HG03280 (cell line): Measurements from ENCODE around the gene ZNF536.

Experiments
- ATAC-seq: cut with Tn5 transposase; IDR thresholded peaks from one replicate; pipeline ENCODE4 v1.9.1; 2021; ENCODE audit warnings: mild to moderate bottlenecking, moderate library complexity; ENCODE audit not compliant: unreplicated experiment

ZNF536 gene

DNA sequence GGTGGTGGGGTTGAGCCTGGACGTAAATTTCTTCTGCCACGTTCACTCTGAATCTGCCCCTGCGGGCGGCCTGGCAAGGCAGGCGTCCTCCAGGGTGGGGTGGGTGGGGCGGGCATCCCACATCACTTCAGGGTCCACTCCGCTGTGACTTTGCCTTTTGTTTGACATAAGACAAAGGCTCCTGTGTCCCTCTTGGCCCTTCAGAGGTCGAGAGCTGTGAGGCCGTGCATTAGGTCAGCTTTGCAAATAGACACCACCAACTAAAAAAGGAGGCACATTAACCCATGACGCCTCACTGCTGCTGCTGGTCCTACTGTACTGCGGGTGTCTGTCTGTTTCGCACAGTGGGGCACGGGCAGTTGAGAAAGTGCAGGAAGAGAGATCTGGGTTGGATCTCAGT, 10.5 kb upstream of the ZNF536 start:
- no peak for ATAC-seq

DNA sequence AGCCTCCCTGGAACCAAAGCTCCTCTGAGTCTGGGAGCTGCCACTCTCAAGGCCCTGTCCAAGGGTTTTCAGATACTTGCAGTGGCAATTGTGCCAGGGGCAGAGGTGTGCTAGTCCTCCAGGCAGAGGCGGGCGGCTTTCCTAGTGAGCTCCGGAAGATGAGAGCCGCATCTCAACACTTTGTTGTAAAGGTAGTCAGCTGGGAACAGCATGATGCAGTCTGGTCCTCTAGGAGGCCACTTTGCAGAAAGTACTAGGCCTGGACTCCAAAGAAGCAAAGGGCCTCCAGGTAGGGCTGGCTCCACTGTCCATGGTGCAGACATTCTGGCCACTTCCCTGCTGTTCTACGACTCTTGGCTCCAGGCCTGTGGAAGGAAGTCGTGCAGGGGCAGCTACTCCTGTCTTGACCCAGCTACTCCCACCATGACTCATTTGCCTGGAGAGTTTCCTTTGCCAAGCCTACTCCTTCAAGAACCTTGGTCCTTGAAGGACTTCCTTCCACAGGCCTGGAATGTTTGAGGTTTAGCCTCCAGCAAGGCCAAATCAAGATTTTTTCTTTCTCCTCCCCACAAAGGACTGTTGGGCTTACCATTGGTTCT, 9.9 kb upstream of the ZNF536 start:
- no peak for ATAC-seq

DNA sequence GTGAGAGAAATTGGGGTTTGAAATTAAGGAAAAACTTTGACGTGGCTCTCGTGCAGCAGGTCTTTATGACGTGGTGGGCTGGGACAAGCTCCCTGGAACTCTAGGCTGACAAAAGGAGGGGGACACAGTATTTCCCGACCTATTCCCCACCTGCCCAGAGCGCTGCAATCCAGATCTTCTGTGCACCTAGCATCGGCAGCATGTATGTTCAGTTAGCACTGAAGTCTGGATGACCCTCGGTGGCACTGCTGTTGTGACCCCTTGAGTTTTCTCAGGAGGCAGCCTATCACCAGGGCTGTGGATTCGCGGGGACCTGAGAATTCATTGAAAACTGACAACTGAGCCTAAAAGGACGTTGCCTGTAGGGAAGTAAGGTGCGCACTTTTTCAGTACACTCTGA, 9.1 kb upstream of the ZNF536 start:
- no peak for ATAC-seq

DNA sequence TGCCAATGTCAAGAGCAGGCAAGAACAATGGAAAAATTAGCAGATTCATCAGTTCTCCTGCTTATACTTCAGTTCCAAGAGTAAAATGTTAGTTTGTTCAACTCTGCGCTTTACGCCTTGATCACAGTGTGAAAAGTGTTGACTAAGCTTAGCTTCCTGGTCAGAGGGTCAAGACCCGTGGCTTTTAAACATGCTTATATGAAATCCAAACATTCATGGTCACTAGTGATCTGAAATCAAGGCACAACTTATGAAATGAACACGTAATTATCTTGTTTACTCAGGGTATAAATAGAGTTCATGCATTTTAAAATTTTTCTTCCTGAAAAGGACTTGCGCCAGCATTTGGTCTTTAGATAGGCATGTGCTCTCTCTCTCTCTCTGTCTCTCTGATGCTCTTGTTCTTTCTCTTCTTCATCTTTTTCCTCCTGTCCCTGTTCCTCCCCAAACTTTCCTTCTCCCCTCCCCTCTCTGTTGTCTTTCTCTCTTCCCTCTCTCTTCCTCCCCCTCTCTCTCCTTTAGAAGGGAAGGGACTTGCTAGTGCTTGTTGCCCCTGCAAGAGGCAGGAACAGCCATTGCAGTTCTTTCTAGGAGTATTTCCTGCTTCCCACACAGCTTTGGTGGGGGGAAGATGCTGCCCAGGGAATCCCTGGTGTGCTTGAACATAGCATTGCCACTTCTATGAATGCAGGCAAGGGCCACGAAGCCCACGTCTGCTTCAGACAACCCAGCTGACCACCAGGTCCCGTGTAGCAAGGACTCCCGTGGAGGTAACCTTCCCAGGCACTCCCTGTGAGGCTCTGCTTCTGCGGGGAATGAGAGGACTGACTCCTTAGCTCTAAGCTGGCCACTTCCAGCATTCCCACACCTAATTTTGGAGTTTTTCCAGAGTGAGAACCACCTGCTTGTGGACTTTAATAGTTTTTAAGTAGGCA, 7.1 kb upstream of the ZNF536 start:
- ATAC-seq: no peak

DNA sequence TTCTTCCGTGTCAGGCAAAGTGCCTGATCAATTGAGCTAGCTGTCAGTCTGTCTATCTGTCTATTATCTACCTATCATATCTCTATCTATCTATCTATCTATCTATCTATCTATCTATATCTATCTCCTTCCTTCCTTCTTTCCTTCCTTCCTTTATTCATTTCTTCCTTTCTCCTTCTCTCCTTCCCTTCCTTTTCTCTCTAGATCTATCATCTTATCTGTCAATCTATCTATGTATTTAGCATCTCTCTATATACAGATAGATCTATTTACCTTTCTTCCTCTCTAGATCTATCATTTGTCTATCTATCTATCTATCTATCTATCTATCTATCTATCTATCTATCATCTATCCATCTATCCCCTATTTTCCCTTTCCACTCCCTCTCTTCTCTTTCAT, 5.9 kb upstream of the ZNF536 start:
- no peak for ATAC-seq

- no peak for ATAC-seq
Measured at GRCh38 chr19:30367006-30367405, 5.2 kb upstream of the ZNF536 start.

GRCh38 chr19:30367421-30367820, 4.8 kb upstream of the ZNF536 start:
- ATAC-seq: no peak

- no peak for ATAC-seq
Measured at GRCh38 chr19:30369833-30370232, 2.4 kb upstream of the ZNF536 start.

- ATAC-seq: no peak
Measured at GRCh38 chr19:30371161-30371836, 885 bp upstream of the ZNF536 start.

DNA sequence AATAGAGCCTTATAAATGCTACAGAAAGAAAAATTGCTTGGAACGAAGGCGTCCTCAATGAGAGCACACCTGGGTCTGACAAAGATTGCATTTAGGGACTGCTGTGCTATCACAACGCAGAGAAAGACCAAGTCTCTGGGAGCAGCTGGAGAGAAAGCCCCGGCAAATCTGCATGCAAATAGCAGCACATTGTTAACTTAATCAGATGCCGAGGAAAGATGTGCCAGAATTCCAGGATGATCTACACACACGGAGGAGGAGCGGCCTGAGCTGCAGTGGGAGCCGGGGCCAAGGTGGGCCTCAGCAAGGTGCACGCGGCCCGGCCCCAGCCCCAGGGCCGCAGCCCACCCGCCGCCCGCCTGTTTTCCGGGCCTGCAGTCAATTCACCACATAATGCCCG, 1.4 kb downstream of the ZNF536 start:
- no peak for ATAC-seq

GRCh38 chr19:30374539-30374864, 2.3 kb downstream of the ZNF536 start:
- ATAC-seq: no peak

DNA sequence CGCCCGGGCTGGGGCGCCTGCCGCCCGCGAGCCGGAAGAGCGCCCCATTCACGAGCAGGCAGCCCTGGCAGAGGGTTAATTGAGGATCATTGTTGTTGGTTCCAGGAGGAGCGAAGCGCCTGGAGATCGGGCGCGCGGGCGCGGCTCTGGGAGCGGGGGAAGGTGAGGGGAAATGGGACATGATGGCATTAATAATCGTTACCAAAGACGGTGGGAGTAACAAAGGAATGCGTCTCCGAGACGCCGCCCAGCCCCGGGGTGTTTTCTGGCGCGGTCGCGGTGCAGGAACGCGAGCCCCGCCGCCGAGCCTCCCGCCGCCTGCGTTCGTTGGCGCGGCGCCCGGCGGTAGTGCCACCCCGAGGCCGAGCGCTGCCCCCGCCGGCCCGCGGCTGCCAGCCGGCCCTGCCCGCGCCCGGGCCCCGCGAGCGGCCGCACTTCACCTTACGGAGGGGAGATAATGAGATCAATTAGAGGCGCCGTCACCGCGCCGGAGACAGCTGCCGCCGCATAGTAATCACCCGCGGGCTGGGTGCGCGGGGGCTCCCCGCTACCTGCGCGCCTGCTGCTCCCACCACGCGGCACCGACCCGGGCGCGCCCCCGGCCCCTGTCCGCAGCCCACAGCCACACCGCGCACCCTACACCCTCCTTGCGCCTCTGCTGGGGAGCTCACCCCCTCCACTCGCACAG, 2.8 kb downstream of the ZNF536 start:
- ATAC-seq: no peak

- no peak for ATAC-seq
Measured at GRCh38 chr19:30375553-30376031, 3.4 kb downstream of the ZNF536 start.

DNA sequence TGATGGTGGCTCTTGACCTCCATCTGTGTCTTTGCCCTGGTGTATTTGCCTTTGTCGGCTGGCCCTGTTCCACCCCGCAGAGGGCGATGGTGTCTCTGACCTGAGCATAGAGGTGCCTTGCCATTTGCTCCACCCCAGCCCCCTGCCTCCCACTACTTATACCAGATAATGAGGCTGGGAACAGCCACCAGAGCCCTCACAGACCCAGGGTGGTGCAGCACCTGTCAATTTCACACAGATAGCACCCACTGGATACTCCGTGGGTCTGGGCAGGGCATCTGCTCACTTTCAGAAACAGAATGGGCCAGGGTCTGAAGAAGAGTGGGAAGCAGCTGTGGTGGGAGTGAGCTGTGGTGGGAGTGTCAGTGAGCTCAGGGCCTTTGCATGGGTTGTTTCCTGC, 4.1 kb downstream of the ZNF536 start:
- no peak for ATAC-seq

DNA sequence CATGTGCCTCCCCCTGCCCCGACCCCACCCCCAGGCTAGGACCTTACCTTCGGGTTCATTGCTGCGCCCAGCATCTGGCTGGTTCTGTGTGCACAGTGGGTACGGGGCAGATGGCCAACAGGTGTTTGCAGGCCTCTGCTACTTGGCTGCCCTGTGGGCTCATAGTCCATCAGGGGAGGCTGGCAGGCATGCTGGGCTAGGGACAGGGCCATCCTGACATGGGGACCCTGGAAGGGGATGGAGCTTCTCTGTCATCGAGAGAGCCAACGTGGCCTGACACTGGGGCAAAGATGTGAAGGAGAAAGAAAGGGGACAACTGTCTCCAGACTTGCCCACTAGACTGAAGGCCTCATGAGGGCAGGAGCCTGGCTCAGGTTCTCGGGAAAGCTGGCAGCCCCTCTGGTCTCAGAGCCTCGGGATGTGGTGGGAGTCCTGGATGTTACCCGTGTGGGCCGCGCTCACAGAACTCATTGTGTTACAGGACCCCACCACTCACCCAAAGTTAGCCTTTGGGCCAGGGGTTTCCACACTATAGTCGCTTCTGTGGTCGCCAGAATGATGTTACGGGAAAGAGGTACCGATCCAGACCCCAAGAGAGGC, 4.7 kb downstream of the ZNF536 start:
- no peak for ATAC-seq

DNA sequence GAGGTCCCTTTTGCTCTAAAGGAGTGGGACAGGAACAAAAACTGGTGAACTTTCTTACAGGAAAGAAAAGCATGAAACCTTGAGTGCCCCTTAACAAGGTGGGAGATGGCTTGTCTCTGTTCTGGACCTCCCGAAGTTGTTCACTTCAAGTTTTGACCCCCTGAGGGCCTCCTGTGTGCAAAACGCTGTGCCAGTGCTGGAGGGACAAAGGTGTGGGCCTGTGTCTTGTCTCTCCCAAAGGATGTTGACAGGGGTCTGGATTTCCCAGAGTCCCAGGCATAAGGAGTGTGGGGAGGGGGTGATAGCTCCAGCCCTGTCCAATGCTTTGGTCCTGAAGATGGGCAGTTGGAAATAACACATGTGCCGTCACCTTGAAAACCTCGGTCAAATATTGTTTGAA, 6.5 kb downstream of the ZNF536 start:
- no peak for ATAC-seq

DNA sequence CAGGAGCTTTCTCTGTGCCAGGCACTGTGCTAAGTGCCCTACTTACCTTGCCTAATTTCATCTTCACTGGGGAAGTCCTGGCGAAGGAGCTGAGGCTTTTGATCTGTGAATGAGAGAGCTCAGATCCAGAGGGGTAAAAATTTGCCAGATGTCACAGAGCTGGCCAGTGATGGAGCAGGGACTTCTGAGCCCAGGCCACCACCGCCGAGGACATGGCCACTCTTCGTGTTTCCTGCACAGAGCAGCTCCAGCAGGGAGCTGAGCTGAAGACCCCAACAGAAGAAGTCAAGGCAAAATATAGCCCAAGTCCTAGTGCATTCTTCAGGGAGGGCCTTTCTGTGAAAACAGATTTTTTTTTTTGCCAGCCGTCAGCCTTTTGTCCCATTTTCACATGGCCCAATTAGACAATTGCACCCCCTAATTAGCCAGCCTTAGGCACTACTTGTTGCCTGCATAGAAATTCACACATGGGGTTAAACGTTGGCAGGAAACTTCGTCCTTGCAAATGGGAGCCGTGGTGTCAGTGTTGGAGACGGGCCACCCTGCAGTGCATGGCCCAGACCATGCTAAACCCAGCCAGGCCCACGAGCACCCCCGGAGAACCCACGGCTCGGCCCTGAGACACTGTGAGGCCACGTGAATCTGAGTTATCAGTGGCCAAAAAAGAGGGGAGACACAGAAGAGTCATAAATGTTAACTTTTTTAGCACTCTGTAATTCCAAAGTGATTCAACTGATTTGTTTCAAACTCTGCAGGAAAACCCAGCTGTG, 7.8 kb downstream of the ZNF536 start:
- no peak for ATAC-seq

DNA sequence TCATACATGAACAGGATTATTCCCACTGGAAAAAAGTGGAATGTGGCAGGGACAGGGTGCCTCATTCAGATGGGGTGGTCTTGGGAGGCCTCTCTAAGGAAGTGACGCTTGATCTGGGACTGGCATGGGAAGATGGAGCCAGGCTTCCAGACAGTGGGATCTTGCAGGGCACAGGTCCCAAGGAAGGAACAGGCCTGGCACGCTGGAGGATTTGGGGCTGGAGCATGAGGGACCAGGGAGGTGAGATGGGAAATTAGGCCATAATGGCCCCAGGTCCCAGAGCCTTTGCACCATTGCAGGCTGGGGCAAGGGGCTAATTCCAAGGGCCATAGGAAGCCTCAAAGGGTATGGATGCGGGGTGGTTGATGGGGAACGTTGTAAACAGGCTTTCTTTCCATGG, 9.2 kb downstream of the ZNF536 start:
- no peak for ATAC-seq

GRCh38 chr19:30385174-30385573, 13.0 kb downstream of the ZNF536 start:
- ATAC-seq: no peak

GRCh38 chr19:30385666-30386065, 13.5 kb downstream of the ZNF536 start:
- no peak for ATAC-seq
